D721Med (cell line): ENCODE measurements around the gene CNTNAP2.

Experiments
- DNase-seq: peaks from one replicate; pipeline ENCODE4 v3.0.0; 2011; ENCODE audit warnings: low spot score; ENCODE audit not compliant: insufficient read length
- FAIRE-seq: peaks from 2 replicates; lab custom pipeline; 2011; peaks lifted over from hg19 to GRCh38; lab: Jason Lieb, UNC
- TF ChIP-seq, protein P1 (sequence below): IDR thresholded peaks from 2 replicates; pipeline ENCODE4 v1.5.1; 2012; ENCODE audit warnings: mild to moderate bottlenecking, control low read depth; ENCODE audit not compliant: insufficient read depth; ENCODE audit errors: missing control alignments

CNTNAP2 gene

GRCh38 chr7:147547252-147547897 lies 1430.8 kb downstream of the CNTNAP2 start:
- TF ChIP-seq, protein P1, sequence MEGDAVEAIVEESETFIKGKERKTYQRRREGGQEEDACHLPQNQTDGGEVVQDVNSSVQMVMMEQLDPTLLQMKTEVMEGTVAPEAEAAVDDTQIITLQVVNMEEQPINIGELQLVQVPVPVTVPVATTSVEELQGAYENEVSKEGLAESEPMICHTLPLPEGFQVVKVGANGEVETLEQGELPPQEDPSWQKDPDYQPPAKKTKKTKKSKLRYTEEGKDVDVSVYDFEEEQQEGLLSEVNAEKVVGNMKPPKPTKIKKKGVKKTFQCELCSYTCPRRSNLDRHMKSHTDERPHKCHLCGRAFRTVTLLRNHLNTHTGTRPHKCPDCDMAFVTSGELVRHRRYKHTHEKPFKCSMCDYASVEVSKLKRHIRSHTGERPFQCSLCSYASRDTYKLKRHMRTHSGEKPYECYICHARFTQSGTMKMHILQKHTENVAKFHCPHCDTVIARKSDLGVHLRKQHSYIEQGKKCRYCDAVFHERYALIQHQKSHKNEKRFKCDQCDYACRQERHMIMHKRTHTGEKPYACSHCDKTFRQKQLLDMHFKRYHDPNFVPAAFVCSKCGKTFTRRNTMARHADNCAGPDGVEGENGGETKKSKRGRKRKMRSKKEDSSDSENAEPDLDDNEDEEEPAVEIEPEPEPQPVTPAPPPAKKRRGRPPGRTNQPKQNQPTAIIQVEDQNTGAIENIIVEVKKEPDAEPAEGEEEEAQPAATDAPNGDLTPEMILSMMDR = peak; percentile 53
- DNase-seq (no peak), FAIRE-seq (no peak)

DNA sequence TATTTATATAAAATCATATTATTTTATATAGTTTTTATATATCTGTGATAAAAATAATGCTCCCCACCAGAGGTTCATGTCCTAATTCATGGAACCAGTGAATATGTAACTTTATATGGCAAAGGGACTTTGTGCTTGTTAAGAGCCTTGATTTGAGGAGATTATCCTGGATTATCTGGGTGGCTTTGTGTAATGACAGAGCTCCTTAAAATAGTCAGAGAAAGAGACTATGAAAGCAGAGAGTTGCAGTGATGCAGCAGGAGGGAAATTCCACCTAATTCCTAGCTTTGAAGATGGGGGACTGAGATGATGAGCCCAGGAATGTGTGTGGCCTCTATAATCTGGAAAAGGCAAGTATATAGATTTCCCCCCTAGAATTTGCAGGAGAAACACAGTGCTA lies 1439.7 kb downstream of the CNTNAP2 start:
- DNase-seq (peak; percentile 21), FAIRE-seq (peak; percentile 94)
- TF ChIP-seq, protein P1 = no peak

- no peak for FAIRE-seq
- TF ChIP-seq, protein P1 = no peak
These were observed 1447.1 kb downstream of the CNTNAP2 start for GRCh38 chr7:147563669-147564068.

DNA sequence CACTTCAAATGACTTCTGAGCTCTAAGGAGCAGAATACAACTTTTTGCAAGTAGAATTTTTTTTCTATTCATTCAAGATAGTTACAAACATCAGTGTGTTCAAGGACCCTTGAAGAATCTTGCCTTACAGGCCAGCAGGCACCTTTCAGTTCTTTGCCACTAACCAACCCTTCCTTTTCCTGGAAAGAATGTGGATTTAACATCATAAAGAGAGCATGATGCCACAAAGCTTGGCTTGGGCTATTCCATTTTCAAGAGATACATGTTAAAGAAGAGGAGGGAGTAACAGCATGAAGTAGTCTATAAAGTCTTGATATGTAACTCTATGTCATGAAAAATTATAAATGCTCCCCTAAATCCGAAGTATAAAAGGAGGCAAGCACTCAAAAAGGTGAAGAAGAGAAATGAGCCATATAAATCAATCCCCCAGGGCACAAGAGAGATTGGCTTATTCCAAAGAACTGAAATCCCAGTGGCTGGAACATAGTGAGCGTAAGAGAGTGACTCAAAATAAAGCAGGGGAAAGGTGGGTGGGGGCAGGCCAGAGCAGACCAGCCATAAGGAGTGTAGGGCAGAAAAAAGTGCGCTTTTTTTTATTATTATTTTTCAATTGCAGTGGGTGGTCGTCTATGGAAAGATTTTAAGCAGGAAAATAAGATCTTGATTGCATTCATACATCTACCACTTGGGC lies 1448.3 kb downstream of the CNTNAP2 start:
- FAIRE-seq = no peak
- no peak for DNase-seq
- TF ChIP-seq, protein P1 = no peak

More at GRCh38 chr7:147563669-147564068, 1447.1 kb downstream of the CNTNAP2 start:
- no peak for DNase-seq

DNA sequence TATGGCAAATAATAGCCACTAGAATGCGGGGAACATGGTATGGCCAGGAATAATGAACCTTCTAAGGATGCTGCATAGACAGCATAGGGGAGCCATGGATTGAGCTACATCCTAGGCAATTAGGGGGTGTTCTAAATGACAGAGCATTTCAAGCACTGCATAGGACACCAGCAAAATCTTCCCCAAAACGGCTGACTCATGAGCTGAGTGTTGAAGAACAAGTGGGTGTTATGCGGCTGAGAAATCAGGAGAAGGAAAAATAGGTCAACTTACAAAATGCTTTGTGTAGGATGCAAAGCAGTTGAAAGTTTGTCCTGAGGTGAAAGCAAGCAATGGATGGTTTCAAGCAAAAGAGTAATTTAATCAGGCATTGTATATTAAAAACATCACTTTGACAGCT lies 1450.4 kb downstream of the CNTNAP2 start:
- DNase-seq = no peak
- FAIRE-seq = no peak
- TF ChIP-seq, protein P1 = no peak

DNA sequence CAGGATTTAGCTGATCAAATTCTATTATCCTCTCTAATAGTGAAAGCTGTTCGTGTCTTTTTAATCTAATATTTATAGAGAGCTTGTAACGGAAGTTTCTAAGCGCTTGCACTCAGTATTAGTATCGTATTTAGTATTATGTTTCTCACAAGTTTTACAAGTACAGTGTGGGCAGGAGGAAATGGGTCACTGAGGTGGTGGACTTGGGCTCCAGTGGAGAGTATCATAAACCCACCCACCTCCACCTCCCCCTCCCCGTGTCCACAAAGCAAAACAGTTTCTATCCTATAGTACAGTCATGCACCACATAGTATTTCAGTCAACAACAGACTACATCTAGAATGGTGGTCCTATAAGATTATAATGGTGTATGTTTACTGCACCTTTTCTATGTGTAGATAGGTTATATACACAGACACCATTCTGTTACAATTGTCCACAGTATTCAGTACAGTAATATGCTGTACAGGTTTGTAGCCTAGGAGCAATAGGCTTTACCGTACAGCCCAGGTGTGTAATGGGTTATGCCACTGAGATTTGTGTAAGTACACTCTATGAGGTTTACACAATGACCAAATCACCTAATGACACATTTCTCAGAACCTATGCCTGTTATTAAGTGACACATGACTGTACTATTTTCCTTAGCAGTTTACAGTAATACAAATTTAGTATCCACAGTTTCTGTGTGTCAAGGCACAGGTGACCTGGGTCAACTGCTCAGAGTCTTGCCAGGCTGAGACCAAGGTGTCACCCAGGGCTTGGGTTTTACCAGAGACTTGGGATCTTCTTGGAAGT lies 1452.7 kb downstream of the CNTNAP2 start:
- FAIRE-seq (no peak), DNase-seq (no peak)
- TF ChIP-seq, protein P1 = no peak
